K562 (cell line): Measurements from ENCODE around the gene COL9A2. TPM values are rescaled to one million over a fixed set of nuclear protein-coding genes. Genes with fewer than 3 reads are reported as not detected.

Experiments
- CHD7 ChIP-seq: fragments of 200-600 bp; sonication (generic); IDR thresholded peaks from one replicate; pipeline ENCODE4 v1.6.1; 2012; ENCODE audit warnings: mild to moderate bottlenecking, low read depth, low read length, inconsistent platforms
- IRF1 ChIP-seq: sonication (generic); formaldehyde crosslinking; IDR thresholded peaks from 2 replicates; pipeline ENCODE4 v1.8.0; 2022; ENCODE audit warnings: missing genetic modification reagents, mild to moderate bottlenecking, borderline replicate concordance
- KDM5B ChIP-seq: fragments of 200-600 bp; sonication (generic); IDR thresholded peaks from 2 replicates; pipeline ENCODE4 v1.6.1; 2012; ENCODE audit warnings: low read depth, mild to moderate bottlenecking, moderate library complexity, low read length, control low read depth, inconsistent platforms; ENCODE audit not compliant: insufficient replicate concordance
- PHF20 ChIP-seq: fragments of 450-650 bp; IDR thresholded peaks from 2 replicates; pipeline ENCODE4 v1.6.1; 2018; ENCODE audit not compliant: partially characterized antibody
- POLR3G ChIP-seq: IDR thresholded peaks from 2 replicates; pipeline ENCODE4 v1.6.1; 2011; ENCODE audit not compliant: insufficient read length, insufficient replicate concordance; ENCODE audit errors: extremely low read depth
- polyA plus RNA-seq, 8 experiments: library from polyadenylated mRNA; depleted of rRNA in 4 of 8; stranded (reverse) in 5 of 8; unstranded in 3 of 8; fragments of >200 nt; fragmentation: Nextera tagmentation in 2 of 8; fragmentation: Illumina TruSeq in 1 of 8; extraction: Ambion mirVana in 2 of 8; extraction: Trizol in 1 of 8; gene quantifications; 2 replicates each; pipeline versions ENCODE4 v1.2.1 to v1.2.3, GENCODE V29; 2011 to 2014; ENCODE audit warnings: inconsistent platforms in 1 of 8, missing spikeins in 1 of 8
- total RNA-seq, 7 experiments: library from RNA; depleted of rRNA in 6 of 7; stranded (reverse); fragments of >200 nt in 6 of 7; fragmentation: Illumina TruSeq in 2 of 7; extraction: Trizol in 2 of 7; gene quantifications; 2 replicates each; pipeline versions ENCODE4 v1.2.1 to v1.2.3, GENCODE V29; 2011 to 2021; ENCODE audit warnings: low replicate concordance in 1 of 7
- TF ChIP-seq, protein P1 (sequence below): fragments of 250-450 bp; sonication (Bioruptor Pico); IDR thresholded peaks from 2 replicates; pipeline ENCODE4 v1.5.1; 2021; ENCODE audit warnings: mild to moderate bottlenecking
- TF ChIP-seq, protein P2 (sequence below): fragments of 250-450 bp; sonication (Bioruptor Pico); IDR thresholded peaks from 2 replicates; pipeline ENCODE4 v1.8.0; 2022; ENCODE audit warnings: inconsistent platforms, mild to moderate bottlenecking, moderate library complexity, borderline replicate concordance

COL9A2 gene
- total and polyA plus RNA-seq, 9 of the 15 experiments (the other 6 are each of a cell fraction or from before 2014, with no cell fraction given), result 0.03 to 2.2 (median 0.31) TPM

DNA sequence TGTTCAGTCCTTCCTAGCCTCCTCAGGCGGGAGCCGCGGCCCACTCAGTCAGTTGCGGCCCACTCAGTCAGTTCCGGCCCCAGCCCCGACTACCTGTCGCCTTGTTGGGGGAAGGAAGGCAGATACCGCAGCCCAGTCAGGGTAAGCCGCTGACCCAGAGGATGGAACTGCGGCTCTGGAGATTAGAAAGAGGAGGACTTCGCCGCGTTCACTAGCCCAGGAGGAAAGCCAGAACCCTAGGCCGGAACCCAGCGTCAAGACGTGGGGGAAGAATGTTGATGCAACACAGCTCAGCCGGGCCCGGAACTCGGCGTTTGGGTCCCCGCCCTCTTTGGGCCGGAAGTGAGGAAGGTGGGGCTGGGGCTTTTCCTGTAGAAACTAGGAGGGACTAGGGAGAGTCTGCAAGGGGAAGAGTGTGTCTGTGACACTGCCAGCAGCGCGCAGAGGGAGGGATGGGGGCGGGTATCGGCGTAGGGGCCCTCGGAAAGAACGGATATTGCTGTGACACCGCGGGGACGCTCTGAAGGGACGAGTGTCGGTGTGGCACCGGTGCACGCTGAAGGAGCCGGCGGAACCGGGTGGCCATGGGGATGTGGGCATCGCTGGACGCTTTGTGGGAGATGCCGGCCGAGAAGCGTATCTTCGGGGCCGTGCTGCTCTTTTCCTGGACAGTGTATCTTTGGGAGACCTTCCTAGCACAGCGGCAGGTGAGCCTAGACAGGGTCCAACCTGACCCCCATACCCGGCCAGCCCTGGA, 59.2 kb downstream of the COL9A2 start, which contains the start of gene ZMPSTE24 (continued):
- TF ChIP-seq CHD7 (no peak), IRF1 (CRISPR knock-in tag) (peak; percentile 78; the same call in 1 of the 2 replicates), POLR3G (no peak), PHF20 (peak; percentile 100), KDM5B (peak; percentile 95)
- TF ChIP-seq, protein P1, sequence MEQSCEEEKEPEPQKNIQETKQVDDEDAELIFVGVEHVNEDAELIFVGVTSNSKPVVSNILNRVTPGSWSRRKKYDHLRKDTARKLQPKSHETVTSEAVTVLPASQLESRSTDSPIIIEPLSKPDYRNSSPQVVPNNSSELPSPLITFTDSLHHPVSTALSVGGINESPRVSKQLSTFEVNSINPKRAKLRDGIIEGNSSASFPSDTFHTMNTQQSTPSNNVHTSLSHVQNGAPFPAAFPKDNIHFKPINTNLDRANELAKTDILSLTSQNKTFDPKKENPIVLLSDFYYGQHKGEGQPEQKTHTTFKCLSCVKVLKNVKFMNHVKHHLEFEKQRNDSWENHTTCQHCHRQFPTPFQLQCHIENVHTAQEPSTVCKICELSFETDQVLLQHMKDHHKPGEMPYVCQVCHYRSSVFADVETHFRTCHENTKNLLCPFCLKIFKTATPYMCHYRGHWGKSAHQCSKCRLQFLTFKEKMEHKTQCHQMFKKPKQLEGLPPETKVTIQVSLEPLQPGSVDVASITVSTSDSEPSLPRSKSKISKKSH (CRISPR knock-in tag), result no peak
- TF ChIP-seq, protein P2, sequence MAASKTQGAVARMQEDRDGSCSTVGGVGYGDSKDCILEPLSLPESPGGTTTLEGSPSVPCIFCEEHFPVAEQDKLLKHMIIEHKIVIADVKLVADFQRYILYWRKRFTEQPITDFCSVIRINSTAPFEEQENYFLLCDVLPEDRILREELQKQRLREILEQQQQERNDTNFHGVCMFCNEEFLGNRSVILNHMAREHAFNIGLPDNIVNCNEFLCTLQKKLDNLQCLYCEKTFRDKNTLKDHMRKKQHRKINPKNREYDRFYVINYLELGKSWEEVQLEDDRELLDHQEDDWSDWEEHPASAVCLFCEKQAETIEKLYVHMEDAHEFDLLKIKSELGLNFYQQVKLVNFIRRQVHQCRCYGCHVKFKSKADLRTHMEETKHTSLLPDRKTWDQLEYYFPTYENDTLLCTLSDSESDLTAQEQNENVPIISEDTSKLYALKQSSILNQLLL (CRISPR knock-in tag), result no peak
